PFSK-1 (cell line): ENCODE results near the gene TNFRSF4.

Experiments used
- SIN3A ChIP-seq: IDR thresholded peaks from 2 replicates; pipeline ENCODE4 v1.6.1; 2012; ENCODE audit warnings: mild to moderate bottlenecking, low read length, moderate library complexity, borderline replicate concordance; ENCODE audit not compliant: insufficient read depth
- TF ChIP-seq, protein P1 (sequence below), 2 experiments: IDR thresholded peaks; 2 replicates each; pipeline versions ENCODE4 v1.6.1 to v1.8.0; 2011 to 2012; ENCODE audit warnings: low read depth in 2 of 2, low read length in 2 of 2, control low read depth in 1 of 2, inconsistent platforms in 1 of 2, mild to moderate bottlenecking in 1 of 2, moderate library complexity in 1 of 2; ENCODE audit not compliant: insufficient read depth in 1 of 2

DNA sequence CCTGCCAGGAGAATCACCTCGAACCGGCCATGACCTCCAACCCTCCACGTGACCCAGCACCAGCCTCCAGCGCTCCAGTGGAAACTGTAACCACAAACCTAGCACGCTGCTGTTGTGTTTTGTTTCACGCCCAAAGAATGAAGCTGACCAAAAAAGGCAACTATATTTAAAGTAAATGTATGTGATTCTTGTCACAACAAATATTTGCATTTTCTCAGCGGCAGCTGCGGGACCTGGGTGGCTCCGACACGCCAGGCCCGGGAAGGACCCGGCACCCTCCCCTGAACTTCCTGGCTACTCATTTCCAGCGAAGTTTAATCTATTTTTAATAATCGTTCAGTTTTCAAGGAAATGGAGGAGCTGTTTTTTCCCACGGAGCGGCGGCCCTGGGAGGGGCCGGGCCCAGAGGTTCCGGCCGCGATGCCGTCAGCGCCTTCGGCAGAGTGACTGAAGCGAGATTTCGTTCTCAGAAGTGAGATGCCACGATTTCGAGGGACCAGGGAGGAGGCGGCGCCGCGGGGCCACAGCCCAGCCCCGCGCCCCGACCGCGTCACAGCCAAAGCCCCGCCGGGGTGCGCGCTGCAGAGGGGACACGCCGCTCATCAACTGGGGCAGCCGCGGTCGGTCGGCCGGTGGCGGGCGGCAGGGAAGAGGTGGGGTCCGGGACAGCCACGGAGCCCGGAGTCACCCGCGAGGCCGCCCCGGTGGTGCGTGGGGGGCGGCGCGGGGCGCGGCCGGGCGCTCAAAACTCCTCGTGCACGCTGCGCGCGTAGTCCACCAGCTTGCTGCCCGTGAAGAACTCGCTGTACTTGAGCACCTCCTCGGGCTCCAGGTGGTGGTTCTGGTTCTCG, 3.0 kb upstream of the TNFRSF4 start:
- TF ChIP-seq SIN3A = no peak
- TF ChIP-seq, protein P1, sequence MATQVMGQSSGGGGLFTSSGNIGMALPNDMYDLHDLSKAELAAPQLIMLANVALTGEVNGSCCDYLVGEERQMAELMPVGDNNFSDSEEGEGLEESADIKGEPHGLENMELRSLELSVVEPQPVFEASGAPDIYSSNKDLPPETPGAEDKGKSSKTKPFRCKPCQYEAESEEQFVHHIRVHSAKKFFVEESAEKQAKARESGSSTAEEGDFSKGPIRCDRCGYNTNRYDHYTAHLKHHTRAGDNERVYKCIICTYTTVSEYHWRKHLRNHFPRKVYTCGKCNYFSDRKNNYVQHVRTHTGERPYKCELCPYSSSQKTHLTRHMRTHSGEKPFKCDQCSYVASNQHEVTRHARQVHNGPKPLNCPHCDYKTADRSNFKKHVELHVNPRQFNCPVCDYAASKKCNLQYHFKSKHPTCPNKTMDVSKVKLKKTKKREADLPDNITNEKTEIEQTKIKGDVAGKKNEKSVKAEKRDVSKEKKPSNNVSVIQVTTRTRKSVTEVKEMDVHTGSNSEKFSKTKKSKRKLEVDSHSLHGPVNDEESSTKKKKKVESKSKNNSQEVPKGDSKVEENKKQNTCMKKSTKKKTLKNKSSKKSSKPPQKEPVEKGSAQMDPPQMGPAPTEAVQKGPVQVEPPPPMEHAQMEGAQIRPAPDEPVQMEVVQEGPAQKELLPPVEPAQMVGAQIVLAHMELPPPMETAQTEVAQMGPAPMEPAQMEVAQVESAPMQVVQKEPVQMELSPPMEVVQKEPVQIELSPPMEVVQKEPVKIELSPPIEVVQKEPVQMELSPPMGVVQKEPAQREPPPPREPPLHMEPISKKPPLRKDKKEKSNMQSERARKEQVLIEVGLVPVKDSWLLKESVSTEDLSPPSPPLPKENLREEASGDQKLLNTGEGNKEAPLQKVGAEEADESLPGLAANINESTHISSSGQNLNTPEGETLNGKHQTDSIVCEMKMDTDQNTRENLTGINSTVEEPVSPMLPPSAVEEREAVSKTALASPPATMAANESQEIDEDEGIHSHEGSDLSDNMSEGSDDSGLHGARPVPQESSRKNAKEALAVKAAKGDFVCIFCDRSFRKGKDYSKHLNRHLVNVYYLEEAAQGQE (IDR thresholded peaks at IDR 0.05; ENCODE audit: insufficient read depth in 1 of 2, low read depth in 2 of 2, low read length in 2 of 2) = no peak
